ENCODE results near the gene MXD3.
A peak's percentile ranks its signal among the peaks of the same experiment; 100 is the strongest.

Gene MXD3

DNA sequence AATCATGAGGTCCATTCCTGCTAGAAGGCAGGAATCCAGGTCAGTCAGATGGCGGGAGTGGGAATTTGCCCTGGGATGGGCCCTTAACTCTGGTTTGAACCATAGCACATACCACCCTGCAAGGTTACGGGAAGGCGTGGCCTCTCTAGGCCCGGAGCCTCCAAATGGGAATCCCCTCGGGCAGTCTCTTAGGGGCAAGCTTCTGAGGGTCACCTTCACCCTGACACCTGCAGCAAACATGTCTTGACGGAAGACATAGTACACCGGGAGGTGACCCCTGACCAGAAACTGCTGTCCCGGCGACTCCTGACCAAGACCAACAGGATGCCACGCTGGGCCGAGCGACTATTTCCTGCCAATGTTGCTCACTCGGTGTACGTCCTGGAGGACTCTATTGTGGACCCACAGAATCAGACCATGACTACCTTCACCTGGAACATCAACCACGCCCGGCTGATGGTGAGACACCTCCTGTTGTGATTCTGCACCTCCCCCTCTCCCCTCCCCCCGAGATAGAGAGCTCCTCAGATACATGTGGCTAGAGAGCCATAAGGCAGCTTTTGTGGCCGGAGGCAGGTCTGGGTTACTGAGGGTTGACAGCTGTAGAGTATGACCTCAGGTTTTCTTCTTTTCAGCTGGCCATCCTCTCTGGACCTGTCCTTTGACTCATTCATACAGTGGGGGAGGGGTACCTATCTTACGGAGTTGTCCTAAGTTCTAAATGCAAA is 7.1 kb downstream of the MXD3 start:
- Histone ChIP-seq H3K4me2 (ENCODE audit: low read length) (peak overlapping the region; percentile 80), H3K4me1 (ENCODE audit: insufficient read depth, low read length, severe bottlenecking) (peaks cover 59% of the 10 kb centered on the region), H2AFZ (ENCODE audit: low read length) (no peak overlapping the region), H3K9me2 (ENCODE audit: low read depth, low read length) (no peaks in the 10 kb centered on the region), H3K79me2 (ENCODE audit: insufficient read depth, low read length) (peaks cover 13% of the 10 kb centered on the region), H3K9me3 (ENCODE audit: low read length) (no peaks in the 10 kb centered on the region), H4K20me1 (ENCODE audit: insufficient read depth, low read length) (no peaks in the 10 kb centered on the region), H3K27me3 (ENCODE audit: insufficient read depth, low read length) (no peaks in the 10 kb centered on the region), H3K27ac (ENCODE audit: low read depth, low read length, poor library complexity, severe bottlenecking) (peak overlapping the region; percentile 68), H3K9ac (ENCODE audit: low read length) (peak overlapping the region; percentile 95), H3K36me3 (ENCODE audit: insufficient read depth, low read length) (peaks cover 58% of the 10 kb centered on the region), H3K4me3 (ENCODE audit: low read depth, low read length, poor library complexity, severe bottlenecking) (peak overlapping the region; percentile 99), H3F3A (ENCODE audit: insufficient read depth, low read length) (no peaks in the 10 kb centered on the region; the same call in 1 of the 2 replicates)
- TF ChIP-seq EZH2 (IDR thresholded peaks at IDR 0.05; ENCODE audit: borderline replicate concordance, low read length), result no peak
- TF ChIP-seq, protein P1, sequence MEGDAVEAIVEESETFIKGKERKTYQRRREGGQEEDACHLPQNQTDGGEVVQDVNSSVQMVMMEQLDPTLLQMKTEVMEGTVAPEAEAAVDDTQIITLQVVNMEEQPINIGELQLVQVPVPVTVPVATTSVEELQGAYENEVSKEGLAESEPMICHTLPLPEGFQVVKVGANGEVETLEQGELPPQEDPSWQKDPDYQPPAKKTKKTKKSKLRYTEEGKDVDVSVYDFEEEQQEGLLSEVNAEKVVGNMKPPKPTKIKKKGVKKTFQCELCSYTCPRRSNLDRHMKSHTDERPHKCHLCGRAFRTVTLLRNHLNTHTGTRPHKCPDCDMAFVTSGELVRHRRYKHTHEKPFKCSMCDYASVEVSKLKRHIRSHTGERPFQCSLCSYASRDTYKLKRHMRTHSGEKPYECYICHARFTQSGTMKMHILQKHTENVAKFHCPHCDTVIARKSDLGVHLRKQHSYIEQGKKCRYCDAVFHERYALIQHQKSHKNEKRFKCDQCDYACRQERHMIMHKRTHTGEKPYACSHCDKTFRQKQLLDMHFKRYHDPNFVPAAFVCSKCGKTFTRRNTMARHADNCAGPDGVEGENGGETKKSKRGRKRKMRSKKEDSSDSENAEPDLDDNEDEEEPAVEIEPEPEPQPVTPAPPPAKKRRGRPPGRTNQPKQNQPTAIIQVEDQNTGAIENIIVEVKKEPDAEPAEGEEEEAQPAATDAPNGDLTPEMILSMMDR (IDR thresholded peaks at IDR 0.05; ENCODE audit: low read length), result no peak

DNA sequence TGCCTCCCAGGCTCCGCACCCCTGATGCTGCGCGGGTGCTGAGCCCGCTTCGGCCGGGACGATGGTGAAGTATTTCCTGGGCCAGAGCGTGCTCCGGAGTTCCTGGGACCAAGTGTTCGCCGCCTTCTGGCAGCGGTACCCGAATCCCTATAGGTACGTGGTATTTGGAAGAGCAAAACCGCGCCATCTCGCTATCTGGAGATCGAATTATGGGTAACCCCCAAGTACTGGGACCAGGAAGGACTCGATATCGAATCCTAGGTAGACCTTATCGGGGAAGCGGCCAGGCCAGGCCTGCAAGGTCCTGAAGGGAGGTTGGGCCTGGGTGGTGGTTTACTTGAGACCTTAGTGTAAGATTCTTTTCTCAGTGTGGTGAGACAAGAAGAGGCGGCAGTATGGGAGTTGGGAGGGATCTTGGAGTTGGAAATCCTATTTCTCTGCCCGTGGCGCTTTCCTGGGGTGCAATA is 7.7 kb downstream of the MXD3 start:
- Histone ChIP-seq H3K79me2 (ENCODE audit: insufficient read depth, low read length) (peaks cover 13% of the 10 kb centered on the region), H4K20me1 (ENCODE audit: insufficient read depth, low read length) (no peaks in the 10 kb centered on the region), H3K9me2 (ENCODE audit: low read depth, low read length) (no peaks in the 10 kb centered on the region), H3K9ac (ENCODE audit: low read length) (peak overlapping the region; percentile 95), H3K36me3 (ENCODE audit: insufficient read depth, low read length) (peaks cover 53% of the 10 kb centered on the region), H3K9me3 (ENCODE audit: low read length) (no peaks in the 10 kb centered on the region), H3K27me3 (ENCODE audit: insufficient read depth, low read length) (no peaks in the 10 kb centered on the region), H3K4me2 (ENCODE audit: low read length) (peak overlapping the region; percentile 80), H2AFZ (ENCODE audit: low read length) (no peak overlapping the region), H3K4me3 (ENCODE audit: low read depth, low read length, poor library complexity, severe bottlenecking) (peak overlapping the region; percentile 99), H3K27ac (ENCODE audit: low read depth, low read length, poor library complexity, severe bottlenecking) (peak overlapping the region; percentile 68), H3F3A (ENCODE audit: insufficient read depth, low read length) (no peaks in the 10 kb centered on the region; the same call in 1 of the 2 replicates), H3K4me1 (ENCODE audit: insufficient read depth, low read length, severe bottlenecking) (peaks cover 55% of the 10 kb centered on the region)
- TF ChIP-seq, protein P1 (IDR thresholded peaks at IDR 0.05; ENCODE audit: low read length), result no peak
- TF ChIP-seq EZH2 (IDR thresholded peaks at IDR 0.05; ENCODE audit: borderline replicate concordance, low read length), result no peak

DNA sequence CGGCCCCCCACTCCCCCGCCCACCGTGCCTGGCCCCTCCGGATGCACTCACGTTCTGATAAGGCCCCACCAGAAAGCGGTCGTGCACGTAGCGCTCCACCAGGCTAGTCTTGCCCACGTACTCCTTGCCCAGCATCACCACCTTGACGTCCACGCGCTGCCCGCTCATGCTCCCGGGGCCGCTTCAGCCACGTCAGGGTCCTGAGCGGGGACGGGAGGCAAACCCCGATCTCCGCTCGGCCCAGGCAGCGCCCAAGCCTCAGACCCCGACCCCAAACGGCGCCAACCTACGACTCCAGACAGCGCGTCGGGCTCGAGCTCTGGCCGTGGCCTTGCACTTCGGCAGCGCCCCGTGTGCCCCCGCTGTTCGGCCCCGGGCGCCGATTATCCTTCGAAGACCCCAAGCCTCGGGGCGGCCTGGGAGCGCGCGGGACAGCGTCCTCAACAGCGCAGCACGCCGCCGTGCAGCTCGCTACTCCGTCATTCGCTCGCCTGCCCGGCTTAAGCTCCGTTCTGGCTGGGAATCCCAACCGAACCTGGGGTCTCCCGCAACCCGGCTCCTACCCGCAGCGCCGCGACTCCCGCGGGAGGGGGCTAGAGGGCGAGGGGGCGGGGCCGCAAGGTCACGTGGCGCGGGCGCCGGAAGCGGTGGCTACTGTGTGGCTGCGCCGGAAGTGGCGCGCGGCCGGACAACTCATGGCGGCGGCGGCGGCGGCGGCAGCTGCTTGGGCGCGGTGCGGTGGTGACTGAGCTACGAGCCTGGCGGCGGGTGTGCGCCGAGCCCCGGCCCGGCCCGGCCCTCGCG is 8.4 kb downstream of the MXD3 start, which contains the start of the genes PRELID1 and RAB24:
Gene PRELID1 (plus strand): TSS at position 679 of the 804 bp plus-strand sequence. CDS start 187 bp downstream, outside the sequence.
Gene RAB24 (minus strand): TSS at position 599 of the 804 bp plus-strand sequence. CDS start 431 bp downstream, at position 168.
- peaks cover 53% of the 10 kb centered on the region for H3K36me3 ChIP-seq (ENCODE audit: insufficient read depth, low read length)
- no peaks in the 10 kb centered on the region; the same call in 1 of the 2 replicates for H3F3A ChIP-seq (ENCODE audit: insufficient read depth, low read length)
- no peaks in the 10 kb centered on the region for H3K9me3 ChIP-seq (ENCODE audit: low read length)
- TF ChIP-seq, protein P1 (IDR thresholded peaks at IDR 0.05; ENCODE audit: low read length), result peak; percentile 42; the same call in 1 of the 2 replicates
- no peak for TF ChIP-seq EZH2 (IDR thresholded peaks at IDR 0.05; ENCODE audit: borderline replicate concordance, low read length)
- no peaks in the 10 kb centered on the region for H3K27me3 ChIP-seq (ENCODE audit: insufficient read depth, low read length)
- H3K79me2 ChIP-seq (ENCODE audit: insufficient read depth, low read length), result peaks cover 13% of the 10 kb centered on the region
- peaks cover 49% of the 10 kb centered on the region for H3K4me1 ChIP-seq (ENCODE audit: insufficient read depth, low read length, severe bottlenecking)
- peak within 1 kb of the TSS; percentile 69 for H3K27ac ChIP-seq (ENCODE audit: low read depth, low read length, poor library complexity, severe bottlenecking)
- H3K9me2 ChIP-seq (ENCODE audit: low read depth, low read length), result no peaks in the 10 kb centered on the region
- peak within 1 kb of the TSS; percentile 95 for H3K9ac ChIP-seq (ENCODE audit: low read length)
- H3K4me2 ChIP-seq (ENCODE audit: low read length), result peak within 1 kb of the TSS; percentile 80
- H2AFZ ChIP-seq (ENCODE audit: low read length), result no peak within 1 kb of the TSS
- H3K4me3 ChIP-seq (ENCODE audit: low read depth, low read length, poor library complexity, severe bottlenecking), result peak within 1 kb of the TSS; percentile 99
- H4K20me1 ChIP-seq (ENCODE audit: insufficient read depth, low read length), result no peaks in the 10 kb centered on the region

Data from OCI-LY1 (cell line).